SK-N-SH (cell line): ENCODE data around the gene FLRT3.

ENCODE experiments used
- CTCF ChIP-seq: fragments of 200-600 bp; sonication (generic); IDR thresholded peaks from 2 replicates; pipeline ENCODE4 v1.6.1; 2017; ENCODE audit warnings: antibody characterized with exemption, mild to moderate bottlenecking, moderate library complexity
- ELF1 ChIP-seq: IDR thresholded peaks from 2 replicates; pipeline ENCODE4 v1.4.0; 2012
- EZH2phosphoT487 ChIP-seq: fragments of 200-600 bp; sonication (generic); IDR thresholded peaks from 2 replicates; pipeline ENCODE4 v1.6.1; 2017; ENCODE audit warnings: low read depth, mixed run types, mild to moderate bottlenecking, antibody characterized with exemption, moderate library complexity, borderline replicate concordance
- JUND ChIP-seq: IDR thresholded peaks from 2 replicates; pipeline ENCODE4 v1.4.0; 2012
- MAX ChIP-seq: IDR thresholded peaks from 2 replicates; pipeline ENCODE4 v1.4.0; 2012; ENCODE audit warnings: low read depth
- MXI1 ChIP-seq: IDR thresholded peaks from 2 replicates; pipeline ENCODE4 v1.6.1; 2012; ENCODE audit warnings: mild to moderate bottlenecking, low read depth, low read length, improper control_type of control experiment
- RFX5 ChIP-seq: IDR thresholded peaks from 2 replicates; pipeline ENCODE4 v1.6.1; 2012; ENCODE audit warnings: mild to moderate bottlenecking, improper control_type of control experiment, low read length
- TAF1 ChIP-seq: IDR thresholded peaks from 2 replicates; pipeline ENCODE4 v1.6.1; 2012; ENCODE audit warnings: low read depth, mild to moderate bottlenecking, low read length, moderate library complexity, borderline replicate concordance

GRCh38 chr20:14355791-14356190 lies 18.4 kb upstream of the FLRT3 start:
- TF ChIP-seq EZH2phosphoT487 (no peak), CTCF (no peak), ELF1 (no peak), JUND (no peak), RFX5 (no peak), TAF1 (no peak), MXI1 (no peak), MAX (no peak)
